Activated CD8-positive, alpha-beta memory T cell treated with anti-CD3 and anti-CD28 coated beads, Interleukin-2, amount 50 U/mL, for 1 hour (primary cell): ENCODE data around the gene ADAM22.

ENCODE experiments used
- DNase-seq: peaks from one replicate; pipeline ENCODE4 v3.0.0-alpha.2; 2020; ENCODE audit errors: extremely low read depth

The ADAM22 gene

GRCh38 chr7:88217675-88218428 lies 283.8 kb downstream of the ADAM22 start:
- no peak for DNase-seq

GRCh38 chr7:88218429-88218745 lies 284.3 kb downstream of the ADAM22 start:
- no peak for DNase-seq

- no peak for DNase-seq
These were observed 285.0 kb downstream of the ADAM22 start for GRCh38 chr7:88218836-88219605.

GRCh38 chr7:88219781-88220747 lies 286.0 kb downstream of the ADAM22 start, which contains the start of gene SRI:
Gene SRI (minus strand): TSS chr7:88220038. CDS start chr7:88220026, 12 bp downstream.
- peak; percentile 65 for DNase-seq

GRCh38 chr7:88223265-88223664 lies 289.2 kb downstream of the ADAM22 start:
- DNase-seq, result no peak

GRCh38 chr7:88224601-88225275 lies 290.7 kb downstream of the ADAM22 start:
- DNase-seq, result no peak

GRCh38 chr7:88226201-88226600 lies 292.1 kb downstream of the ADAM22 start:
- no peak for DNase-seq

- DNase-seq, result no peak
These were observed 292.9 kb downstream of the ADAM22 start for GRCh38 chr7:88226886-88227516.

- DNase-seq, result no peak
These were observed 295.4 kb downstream of the ADAM22 start for GRCh38 chr7:88229302-88229995.

- no peak for DNase-seq
These were observed 296.6 kb downstream of the ADAM22 start for GRCh38 chr7:88230646-88231045.

GRCh38 chr7:88233828-88234227 lies 299.8 kb downstream of the ADAM22 start:
- no peak for DNase-seq

- no peak for DNase-seq
These were observed 305.8 kb downstream of the ADAM22 start for GRCh38 chr7:88239852-88240251.

- no peak for DNase-seq
These were observed 309.4 kb downstream of the ADAM22 start for GRCh38 chr7:88243345-88243909.

GRCh38 chr7:88244258-88244657 lies 310.2 kb downstream of the ADAM22 start:
- no peak for DNase-seq
